GM23338 (cell line): ENCODE measurements around the gene OBP2A. TPM values are rescaled to one million over a fixed set of nuclear protein-coding genes. Genes with fewer than 3 reads are reported as not detected.

Source experiments
- ATAC-seq: fragments of 200-7000 bp; cut with Tn5 transposase; 3 replicates; pipeline ENCODE4 v1.9.1; 2020
- DNase-seq: peaks from one replicate; pipeline ENCODE4 v3.0.0-alpha.2; 2015; ENCODE audit warnings: low spot score
- H2AFZ ChIP-seq: fragments of 200-600 bp; sonication (generic); 2 replicates; pipeline ENCODE4 v1.8.0; 2016; ENCODE audit warnings: antibody characterized with exemption, mild to moderate bottlenecking, moderate library complexity
- H3F3A ChIP-seq: fragments of 200-600 bp; sonication (generic); replicated peaks from 2 replicates; pipeline ENCODE4 v1.8.0; 2017; ENCODE audit warnings: antibody characterized with exemption, mixed run types, low read depth
- H3K27ac ChIP-seq: fragments of 200-600 bp; sonication (generic); 2 replicates; pipeline ENCODE4 v1.6.1; 2016; ENCODE audit warnings: low read depth
- H3K27me3 ChIP-seq: fragments of 200-600 bp; sonication (generic); 2 replicates; pipeline ENCODE4 v1.8.0; 2016; ENCODE audit warnings: mild to moderate bottlenecking, mixed run types, moderate library complexity; ENCODE audit not compliant: insufficient read depth
- H3K36me3 ChIP-seq: fragments of 200-600 bp; sonication (generic); 2 replicates; pipeline ENCODE4 v1.8.0; 2016; ENCODE audit warnings: mild to moderate bottlenecking; ENCODE audit not compliant: insufficient read depth
- H3K4me1 ChIP-seq: fragments of 200-600 bp; sonication (generic); 2 replicates; pipeline ENCODE4 v1.8.0; 2016; ENCODE audit warnings: mild to moderate bottlenecking, moderate library complexity; ENCODE audit not compliant: insufficient read depth
- H3K4me2 ChIP-seq: fragments of 200-600 bp; sonication (generic); 2 replicates; pipeline ENCODE4 v1.7.1; 2017; ENCODE audit warnings: mixed run types
- H3K4me3 ChIP-seq: fragments of 200-600 bp; sonication (generic); 2 replicates; pipeline ENCODE4 v1.6.1; 2016; ENCODE audit warnings: mixed run types
- H3K79me2 ChIP-seq: fragments of 200-600 bp; sonication (generic); replicated peaks from 2 replicates; pipeline ENCODE4 v1.8.0; 2017; ENCODE audit warnings: mild to moderate bottlenecking; ENCODE audit not compliant: insufficient read depth
- H3K9me2 ChIP-seq: fragments of 200-600 bp; sonication (generic); 2 replicates; pipeline ENCODE4 v1.8.0; 2017; ENCODE audit not compliant: insufficient read depth
- H4K20me1 ChIP-seq: fragments of 200-600 bp; sonication (generic); replicated peaks from 2 replicates; pipeline ENCODE4 v1.8.0; 2017; ENCODE audit warnings: mild to moderate bottlenecking; ENCODE audit not compliant: insufficient read depth
- H3K27ac Mint-ChIP-seq: 2 replicates; pipeline ENCODE4 v1.8.0; 2020; ENCODE audit warnings: inconsistent platforms, mild to moderate bottlenecking, moderate library complexity, mixed read lengths
- H3K27me3 Mint-ChIP-seq: 3 replicates; pipeline ENCODE4 v1.8.0; 2022; ENCODE audit warnings: low read depth, mild to moderate bottlenecking, moderate library complexity, mixed read lengths, inconsistent platforms; ENCODE audit not compliant: insufficient read depth, poor library complexity
- H3K36me3 Mint-ChIP-seq: 3 replicates; pipeline ENCODE4 v1.8.0; 2021; ENCODE audit warnings: low read depth, mild to moderate bottlenecking, inconsistent platforms, moderate library complexity, mixed read lengths
- H3K4me1 Mint-ChIP-seq: 3 replicates; pipeline ENCODE4 v1.8.0; 2020; ENCODE audit warnings: mild to moderate bottlenecking, inconsistent platforms, mixed read lengths
- H3K4me3 Mint-ChIP-seq: 3 replicates; pipeline ENCODE4 v1.8.0; 2021; ENCODE audit warnings: moderate library complexity, mild to moderate bottlenecking, inconsistent platforms, mixed read lengths
- H3K9me3 Mint-ChIP-seq: 3 replicates; pipeline ENCODE4 v1.8.0; 2020; ENCODE audit warnings: moderate library complexity, mild to moderate bottlenecking, inconsistent platforms, mixed read lengths
- CREB1 ChIP-seq: fragments of 250-450 bp; sonication (Bioruptor Pico); IDR thresholded peaks from 2 replicates; pipeline ENCODE4 v1.5.0; 2020; ENCODE audit warnings: low read depth, mild to moderate bottlenecking, moderate library complexity
- CTCF ChIP-seq, 2 experiments: fragments of 200-600 bp in 1 of 2; sonication (generic) in 1 of 2; conservative IDR thresholded peaks; 2 replicates each; pipeline versions ENCODE4 v1.5.1 to v1.6.1; 2016 to 2017; ENCODE audit warnings: antibody characterized with exemption in 2 of 2, low read depth in 2 of 2, mild to moderate bottlenecking in 2 of 2, moderate library complexity in 1 of 2
- ETS1 ChIP-seq: IDR thresholded peaks from 2 replicates; pipeline ENCODE4 v1.6.1; 2016; ENCODE audit warnings: antibody characterized with exemption
- EZH2 ChIP-seq: fragments of 200-600 bp; sonication (generic); IDR thresholded peaks from one replicate; pipeline ENCODE4 v1.8.0; 2017; ENCODE audit warnings: antibody characterized with exemption, mild to moderate bottlenecking, low read depth; ENCODE audit not compliant: unreplicated experiment
- EZH2phosphoT487 ChIP-seq: fragments of 200-600 bp; sonication (generic); IDR thresholded peaks from one replicate; pipeline ENCODE4 v1.8.1; 2018; ENCODE audit warnings: antibody characterized with exemption; ENCODE audit not compliant: unreplicated experiment
- JUNB ChIP-seq: IDR thresholded peaks from one replicate; pipeline ENCODE4 v1.6.1; 2016; ENCODE audit warnings: antibody characterized with exemption; ENCODE audit not compliant: unreplicated experiment
- NANOG ChIP-seq: IDR thresholded peaks from 2 replicates; pipeline ENCODE4 v1.6.1; 2016; ENCODE audit warnings: antibody characterized with exemption, borderline replicate concordance
- POLR2AphosphoS5 ChIP-seq: IDR thresholded peaks from 2 replicates; pipeline ENCODE4 v1.6.1; 2016; ENCODE audit warnings: antibody characterized with exemption, low read depth
- REST ChIP-seq: IDR thresholded peaks from one replicate; pipeline ENCODE4 v1.6.1; 2018; ENCODE audit warnings: antibody characterized with exemption; ENCODE audit not compliant: unreplicated experiment
- STAT1 ChIP-seq: IDR thresholded peaks from one replicate; pipeline ENCODE4 v1.6.1; 2016; ENCODE audit warnings: antibody characterized with exemption; ENCODE audit not compliant: unreplicated experiment
- ZNF114 ChIP-seq: fragments of 250-450 bp; sonication (Bioruptor Pico); IDR thresholded peaks from 2 replicates; pipeline ENCODE4 v1.5.0; 2020; ENCODE audit warnings: mild to moderate bottlenecking, moderate library complexity
- ZNF331 ChIP-seq: fragments of 250-450 bp; sonication (Bioruptor Pico); IDR thresholded peaks from 2 replicates; pipeline ENCODE4 v1.5.0; 2020; ENCODE audit warnings: low read depth, mild to moderate bottlenecking, moderate library complexity
- ZNF462 ChIP-seq: fragments of 250-450 bp; sonication (Bioruptor Pico); IDR thresholded peaks from 2 replicates; pipeline ENCODE4 v1.5.0; 2020; ENCODE audit warnings: mild to moderate bottlenecking, moderate library complexity
- polyA plus RNA-seq: library from polyadenylated mRNA; unstranded; fragments of >200 nt; fragmentation: Nextera tagmentation; extraction: Ambion mirVana; gene quantifications from 2 replicates; pipeline ENCODE4 v1.2.1, GENCODE V29; 2016
- total RNA-seq: library from RNA; depleted of rRNA; stranded (reverse); fragments of >200 nt; shearing (Covaris generic); gene quantifications from 2 replicates; pipeline ENCODE4 v1.2.3, GENCODE V29; 2014

The OBP2A gene
- total and polyA plus RNA-seq, 2 experiments from 2014 or later = not detected

DNA sequence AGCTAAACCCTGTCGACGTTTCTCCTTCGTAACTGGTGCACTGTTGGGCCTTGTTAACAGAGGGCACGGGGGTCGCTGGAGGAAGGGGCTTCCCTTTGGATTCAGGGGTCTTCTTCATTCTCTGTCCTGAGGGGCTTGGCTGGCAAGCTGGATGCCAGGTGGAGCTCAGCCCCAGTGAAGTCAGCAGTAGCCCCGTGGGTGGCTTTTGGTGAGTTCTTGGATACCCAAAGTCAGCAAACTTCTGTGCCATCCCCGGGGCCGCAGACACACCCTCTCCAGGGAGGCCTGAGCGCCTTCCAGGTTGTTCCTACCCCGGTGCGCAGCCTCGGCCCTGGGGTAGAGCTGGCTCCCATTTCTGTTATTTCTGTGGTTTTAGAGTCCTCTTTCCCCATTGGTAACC lies 12.3 kb upstream of the OBP2A start:
- Histone ChIP-seq H3K4me1 (no peaks in the 10 kb centered on the region), H2AFZ (no peak overlapping the region; the same call in 1 of the 2 replicates), H3K4me3 (no peak overlapping the region), H3K27me3 (no peaks in the 10 kb centered on the region), H3K27ac (no peak overlapping the region), H3K9me2 (no peaks in the 10 kb centered on the region), H3F3A (no peaks in the 10 kb centered on the region), H3K4me2 (no peak overlapping the region), H4K20me1 (no peaks in the 10 kb centered on the region), H3K79me2 (no peaks in the 10 kb centered on the region), H3K36me3 (no peaks in the 10 kb centered on the region)
- H3K4me3 Mint-ChIP-seq = no peak overlapping the region
- H3K9me3 Mint-ChIP-seq = peaks cover 3% of the 10 kb centered on the region; the same call in 1 of the 3 replicates
- TF ChIP-seq ETS1 (no peak), REST (no peak), EZH2 (no peak), JUNB (no peak), ZNF462 (no peak), ZNF114 (CRISPR knock-in tag) (no peak), EZH2phosphoT487 (no peak), ZNF331 (CRISPR knock-in tag) (no peak), NANOG (no peak), STAT1 (no peak), POLR2AphosphoS5 (no peak), CTCF (conservative IDR thresholded peaks at IDR 0.05; ENCODE audit: low read depth in 2 of 2) (no peak), CREB1 (CRISPR knock-in tag) (no peak)
- ATAC-seq = no peak
- peaks cover 4% of the 10 kb centered on the region for H3K27me3 Mint-ChIP-seq
- no peak for DNase-seq
- no peaks in the 10 kb centered on the region for H3K36me3 Mint-ChIP-seq
- H3K27ac Mint-ChIP-seq = no peak overlapping the region
- peaks cover 9% of the 10 kb centered on the region; the same call in 2 of the 3 replicates for H3K4me1 Mint-ChIP-seq
